HepG2 (cell line): ENCODE measurements around the gene PPIP5K2. TPM values are rescaled to one million over a fixed set of nuclear protein-coding genes. Genes with fewer than 3 reads are reported as not detected.

ENCODE experiments used
- ATAC-seq: fragments of 200-7000 bp; cut with Tn5 transposase; 3 replicates; pipeline ENCODE4 v1.9.1; 2020; ENCODE audit warnings: mild to moderate bottlenecking, moderate library complexity
- BruUV-seq: library from RNA; stranded (reverse); fragments of 400-500 nt; replicated peaks from 2 replicates; lab custom pipeline; 2021; lab: Mats Ljungman, UMichigan
- CTCF ChIA-PET: fragments of 300-600 bp; formaldehyde crosslinking; extraction: SDS; loops from one replicate; lab custom pipeline; 2021; ENCODE audit warnings: low total read pairs, inconsistent platforms, low intra/inter-chr PET ratio; lab: Yijun Ruan, JAX
- POLR2A ChIA-PET: fragments of 350-600 bp; sonication (Branson Sonifier 250); formaldehyde crosslinking; loops from one replicate; lab custom pipeline; 2020; ENCODE audit warnings: antibody characterized with exemption, inconsistent platforms; lab: Yijun Ruan, JAX
- DNase-seq: peaks from one replicate; pipeline ENCODE4 v3.0.0-alpha.2; 2015; ENCODE audit warnings: low spot score
- FAIRE-seq: peaks from 3 replicates; lab custom pipeline; 2011; peaks lifted over from hg19 to GRCh38; lab: Jason Lieb, UNC
- H2AFZ ChIP-seq: one replicate; pipeline ENCODE4 v1.6.1; 2011; ENCODE audit warnings: low read length, inconsistent platforms
- H3K27ac ChIP-seq: fragments of 300-600 bp; 3 replicates; pipeline ENCODE4 v1.8.0; 2011; ENCODE audit warnings: mixed run types, mild to moderate bottlenecking, mixed read lengths, low read length, inconsistent platforms; ENCODE audit not compliant: insufficient read depth; ENCODE audit errors: extremely low read length
- H3K27me3 ChIP-seq, 2 experiments: fragments of 200-600 bp in 1 of 2; 2 replicates in 1 of 2; 3 replicates in 1 of 2; pipeline versions ENCODE4 v1.6.0 to v1.8.0; 2011; ENCODE audit warnings: low read length in 2 of 2, mild to moderate bottlenecking in 2 of 2, moderate library complexity in 2 of 2, inconsistent platforms in 1 of 2; ENCODE audit not compliant: insufficient read depth in 2 of 2, control insufficient read depth in 1 of 2
- H3K36me3 ChIP-seq, 2 experiments: fragments of 200-600 bp in 1 of 2; replicated peaks in 1 of 2; 2 replicates in 1 of 2; 3 replicates in 1 of 2; pipeline versions ENCODE4 v1.5.1 to v1.8.0; 2011; ENCODE audit warnings: low read length in 2 of 2, inconsistent platforms in 1 of 2; ENCODE audit not compliant: insufficient read depth in 2 of 2, control insufficient read depth in 1 of 2
- H3K4me1 ChIP-seq: 2 replicates; pipeline ENCODE4 v1.5.1; 2012; ENCODE audit warnings: low read length, inconsistent platforms; ENCODE audit not compliant: insufficient read depth
- H3K4me2 ChIP-seq: 2 replicates; pipeline ENCODE4 v1.6.0; 2011; ENCODE audit warnings: low read depth, low read length, inconsistent platforms
- H3K4me3 ChIP-seq, 3 experiments: fragments of 200-600 bp in 1 of 3; sonication (generic), shearing (Covaris generic) in 1 of 3; replicated peaks in 1 of 3; 2 replicates each; pipeline ENCODE4 v1.5.1; 2011 to 2016; ENCODE audit warnings: low read length in 3 of 3, inconsistent platforms in 2 of 3, low read depth in 2 of 3, mild to moderate bottlenecking in 2 of 3, control low read depth in 1 of 3, mixed read lengths in 1 of 3; ENCODE audit not compliant: insufficient read depth in 1 of 3
- H3K79me2 ChIP-seq: one replicate; pipeline ENCODE4 v1.6.1; 2011; ENCODE audit warnings: low read length, inconsistent platforms; ENCODE audit not compliant: insufficient read depth
- H3K9ac ChIP-seq: 2 replicates; pipeline ENCODE4 v1.6.0; 2011; ENCODE audit warnings: mild to moderate bottlenecking, low read depth, low read length, inconsistent platforms; ENCODE audit not compliant: insufficient read depth
- H3K9me3 ChIP-seq: 2 replicates; pipeline ENCODE4 v1.5.1; 2012; ENCODE audit warnings: mild to moderate bottlenecking, low read length
- H4K20me1 ChIP-seq: 2 replicates; pipeline ENCODE4 v1.6.0; 2011; ENCODE audit warnings: inconsistent platforms, mild to moderate bottlenecking, low read length, moderate library complexity; ENCODE audit not compliant: insufficient read depth
- ASH2L ChIP-seq: fragments of 300-600, 200-600 bp; sonication (generic); IDR thresholded peaks from 2 replicates; pipeline ENCODE4 v1.7.0; 2017; ENCODE audit warnings: low read depth, mild to moderate bottlenecking, moderate library complexity, mixed read lengths, low read length; ENCODE audit not compliant: insufficient read length
- CAMTA2 ChIP-seq: sonication (generic); formaldehyde crosslinking; IDR thresholded peaks from 2 replicates; pipeline ENCODE4 v1.4.0; 2020; ENCODE audit warnings: mild to moderate bottlenecking, missing genetic modification reagents, borderline replicate concordance
- CBX2 ChIP-seq, 2 experiments: fragments of 200-600 bp in 1 of 2; sonication (generic); formaldehyde crosslinking in 1 of 2; IDR thresholded peaks; 2 replicates each; pipeline versions ENCODE4 v1.7.0 to v1.8.1; 2018 to 2022; ENCODE audit warnings: low read depth in 2 of 2, low read length in 1 of 2, mild to moderate bottlenecking in 1 of 2, missing genetic modification reagents in 1 of 2
- CBX5 ChIP-seq: sonication (generic); formaldehyde crosslinking; IDR thresholded peaks from 2 replicates; pipeline ENCODE4 v1.4.0; 2020; ENCODE audit warnings: missing genetic modification reagents, borderline replicate concordance
- CEBPB ChIP-seq: IDR thresholded peaks from 2 replicates; pipeline ENCODE4 v1.6.1; 2011; ENCODE audit warnings: low read depth, low read length, improper control_type of control experiment, borderline replicate concordance
- DNMT3B ChIP-seq: conservative IDR thresholded peaks from 2 replicates; pipeline ENCODE4 v1.6.1; 2016; ENCODE audit warnings: missing biosample characterization, control low read depth
- ERF ChIP-seq: IDR thresholded peaks from 2 replicates; pipeline ENCODE4 v1.6.1; 2018; ENCODE audit warnings: missing biosample characterization, missing genetic modification reagents
- GLI4 ChIP-seq: sonication (generic); formaldehyde crosslinking; IDR thresholded peaks from 2 replicates; pipeline ENCODE4 v1.5.1; 2020; ENCODE audit warnings: missing genetic modification reagents, mild to moderate bottlenecking, moderate library complexity, borderline replicate concordance
- HDAC6 ChIP-seq: fragments of 200-600 bp; sonication (generic); IDR thresholded peaks from 2 replicates; pipeline ENCODE4 v1.7.0; 2017; ENCODE audit warnings: mild to moderate bottlenecking, antibody characterized with exemption, low read length, low read depth
- HNRNPUL1 ChIP-seq: fragments of 200-400 bp; formaldehyde crosslinking; IDR thresholded peaks from 2 replicates; pipeline ENCODE4 v1.6.1; 2017; ENCODE audit warnings: low read depth, mild to moderate bottlenecking, low read length, moderate library complexity
- MAF1 ChIP-seq: sonication (generic); formaldehyde crosslinking; IDR thresholded peaks from 2 replicates; pipeline ENCODE4 v1.5.0; 2020; ENCODE audit warnings: missing genetic modification reagents, borderline replicate concordance
- RBM39 ChIP-seq: fragments of 200-400 bp; formaldehyde crosslinking; IDR thresholded peaks from one replicate; pipeline ENCODE4 v1.6.1; 2018; ENCODE audit warnings: antibody characterized with exemption, mild to moderate bottlenecking, low read depth, low read length; ENCODE audit not compliant: poor library complexity, severe bottlenecking
- SAP130 ChIP-seq: IDR thresholded peaks from 2 replicates; pipeline ENCODE4 v1.6.1; 2016; ENCODE audit warnings: low read depth
- SIN3A ChIP-seq: IDR thresholded peaks from 2 replicates; pipeline ENCODE4 v1.6.1; 2011; ENCODE audit warnings: low read depth, mild to moderate bottlenecking, control low read depth, low read length, borderline replicate concordance
- SNRNP70 ChIP-seq: fragments of 200-400 bp; formaldehyde crosslinking; IDR thresholded peaks from 2 replicates; pipeline ENCODE4 v1.6.1; 2017; ENCODE audit warnings: mild to moderate bottlenecking, low read depth, low read length, moderate library complexity
- TAF1 ChIP-seq: sonication (generic); formaldehyde crosslinking; IDR thresholded peaks from 2 replicates; pipeline ENCODE4 v1.4.0; 2020; ENCODE audit warnings: missing genetic modification reagents
- ZBTB3 ChIP-seq: sonication (generic); formaldehyde crosslinking; IDR thresholded peaks from 2 replicates; pipeline ENCODE4 v1.4.0; 2020; ENCODE audit warnings: low read depth, mild to moderate bottlenecking, moderate library complexity, missing genetic modification reagents, borderline replicate concordance
- ZNF138 ChIP-seq: sonication (generic); formaldehyde crosslinking; IDR thresholded peaks from 2 replicates; pipeline ENCODE4 v1.5.0; 2020; ENCODE audit warnings: mild to moderate bottlenecking, low read depth, missing genetic modification reagents
- ZNF30 ChIP-seq: sonication (generic); formaldehyde crosslinking; IDR thresholded peaks from 2 replicates; pipeline ENCODE4 v1.5.0; 2020; ENCODE audit warnings: mild to moderate bottlenecking, missing genetic modification reagents
- ZNF329 ChIP-seq: sonication (generic); formaldehyde crosslinking; IDR thresholded peaks from 2 replicates; pipeline ENCODE4 v1.9.0; 2021; ENCODE audit warnings: low read depth, mild to moderate bottlenecking, missing genetic modification reagents
- ZZZ3 ChIP-seq: sonication (generic); formaldehyde crosslinking; IDR thresholded peaks from 2 replicates; pipeline ENCODE4 v1.4.0; 2020; ENCODE audit warnings: missing genetic modification reagents, mild to moderate bottlenecking, borderline replicate concordance
- WGBS: methylation state at CpG from one replicate; pipeline ENCODE4 v1.1.6; 2017; ENCODE audit warnings: low lambda C conversion rate; 5-methylcytosine and 5-hydroxymethylcytosine counted together
- in situ Hi-C: cut with HindIII; loops from 2 replicates; pipeline ENCODE4 v1.10.0; 2017; ENCODE audit warnings: low pct_unique_long_range_greater_than_20kb; ENCODE audit not compliant: extremely low pct_ligation_motif_present
- intact Hi-C: fragments of 100-400 bp; cut with micrococcal nuclease; formaldehyde crosslinking; loops from one replicate; pipeline ENCODE4 v1.10.0; 2022; ENCODE audit not compliant: unreplicated experiment
- polyA plus RNA-seq, 8 experiments: library from polyadenylated mRNA; depleted of rRNA in 3 of 8; stranded (reverse) in 7 of 8; unstranded in 1 of 8; fragments of >200 nt; fragmentation: Illumina TruSeq in 4 of 8; extraction: Trizol in 4 of 8; gene quantifications; 2 replicates each; pipeline versions ENCODE4 v1.2.1 to v1.2.3, GENCODE V29; 2011 to 2016; ENCODE audit warnings: low read depth in 4 of 8, missing spikeins in 1 of 8, mixed read lengths in 1 of 8; ENCODE audit not compliant: insufficient read depth in 1 of 8
- total RNA-seq, 5 experiments: library from RNA; depleted of rRNA; stranded (reverse); fragments of >200 nt; fragmentation: Illumina TruSeq; extraction: Trizol; gene quantifications; 2 replicates each; pipeline ENCODE4 v1.2.3, GENCODE V29; 2016; ENCODE audit warnings: low read depth in 1 of 5

PPIP5K2 gene
- total and polyA plus RNA-seq, 2 of the 13 experiments (the other 11 are each of a cell fraction or from before 2014, with no cell fraction given) = 19.7 to 45.6 TPM

- ChIA-PET CTCF (no interaction called here), POLR2A (no interaction called here)
- H4K20me1 ChIP-seq = no peaks in the 10 kb centered on the region
- H3K9ac ChIP-seq = no peak overlapping the region
- H3K27ac ChIP-seq = no peak overlapping the region
- ATAC-seq (no peak), FAIRE-seq (no peak), DNase-seq (no peak)
- H3K79me2 ChIP-seq = no peaks in the 10 kb centered on the region
- no peaks in the 10 kb centered on the region for H3K9me3 ChIP-seq
- H3K4me2 ChIP-seq = no peak overlapping the region
- no peaks in the 10 kb centered on the region for H3K27me3 ChIP-seq
- H3K4me1 ChIP-seq = no peaks in the 10 kb centered on the region
- WGBS = 100% methylated on average over 1 of the region's 1 CpG
- H2AFZ ChIP-seq = no peak overlapping the region
- intact Hi-C loops (no loop called here), in situ Hi-C loops (no loop called here)
- H3K36me3 ChIP-seq = peaks cover 0 to 9% of the 10 kb centered on the region in 2 experiments; a peak in 4 of 5 replicates
- no peak overlapping the region for H3K4me3 ChIP-seq
- TF ChIP-seq CEBPB = peak; percentile 58; the same call in 1 of the 2 replicates
- TF ChIP-seq GLI4 (CRISPR knock-in tag) = no peak
- TF ChIP-seq ERF (CRISPR knock-in tag) = no peak
- BruUV-seq = no TSS peak
These were observed 54.0 kb downstream of the PPIP5K2 start for GRCh38 chr5:103174147-103174546.

GRCh38 chr5:103177543-103177942, 57.4 kb downstream of the PPIP5K2 start:
- Histone ChIP-seq H3K9me3 (no peaks in the 10 kb centered on the region), H3K79me2 (no peaks in the 10 kb centered on the region), H2AFZ (no peak overlapping the region), H3K27me3 (no peaks in the 10 kb centered on the region; a peak in 1 of 5 replicates), H3K4me1 (no peaks in the 10 kb centered on the region), H3K27ac (no peak overlapping the region), H3K4me3 (no peak overlapping the region), H4K20me1 (no peaks in the 10 kb centered on the region), H3K36me3 (peaks cover 0 to 19% of the 10 kb centered on the region in 2 experiments; a peak in 4 of 5 replicates), H3K4me2 (no peak overlapping the region), H3K9ac (no peak overlapping the region)
- no TSS peak for BruUV-seq
- no peak for FAIRE-seq
- no peak for ATAC-seq
- CTCF ChIA-PET = no interaction called here
- intact Hi-C loops = no loop called here
- 94% methylated on average over 4 of the region's 4 CpGs for WGBS
- DNase-seq = no peak
- in situ Hi-C loops = no loop called here
- POLR2A ChIA-PET = no interaction called here
- no peak for TF ChIP-seq ASH2L
- TF ChIP-seq ZNF30 = no peak
- TF ChIP-seq ZBTB3 (CRISPR knock-in tag) = no peak
- no peak for TF ChIP-seq HNRNPUL1
- no peak for TF ChIP-seq CAMTA2 (CRISPR knock-in tag)
- no peak for TF ChIP-seq ZNF138
- TF ChIP-seq MAF1 (CRISPR knock-in tag) = no peak
- no peak for TF ChIP-seq SIN3A
- no peak for TF ChIP-seq SAP130 (CRISPR knock-in tag)
- no peak for TF ChIP-seq ZNF329 (CRISPR knock-in tag)
- no peak for TF ChIP-seq RBM39
- no peak for TF ChIP-seq TAF1 (CRISPR knock-in tag)
- no peak for TF ChIP-seq ZZZ3 (CRISPR knock-in tag)
- no peak for TF ChIP-seq HDAC6
- TF ChIP-seq CBX5 = no peak
- no peak for TF ChIP-seq SNRNP70
- no peak for TF ChIP-seq DNMT3B
- no peak for TF ChIP-seq CBX2 (IDR thresholded peaks at IDR 0.05; ENCODE audit: low read depth, low read length)
- no peak for TF ChIP-seq CBX2 (CRISPR knock-in tag; IDR thresholded peaks at IDR 0.05; ENCODE audit: low read depth)
